ENCODE data around the gene RAE1.

Gene RAE1

DNA sequence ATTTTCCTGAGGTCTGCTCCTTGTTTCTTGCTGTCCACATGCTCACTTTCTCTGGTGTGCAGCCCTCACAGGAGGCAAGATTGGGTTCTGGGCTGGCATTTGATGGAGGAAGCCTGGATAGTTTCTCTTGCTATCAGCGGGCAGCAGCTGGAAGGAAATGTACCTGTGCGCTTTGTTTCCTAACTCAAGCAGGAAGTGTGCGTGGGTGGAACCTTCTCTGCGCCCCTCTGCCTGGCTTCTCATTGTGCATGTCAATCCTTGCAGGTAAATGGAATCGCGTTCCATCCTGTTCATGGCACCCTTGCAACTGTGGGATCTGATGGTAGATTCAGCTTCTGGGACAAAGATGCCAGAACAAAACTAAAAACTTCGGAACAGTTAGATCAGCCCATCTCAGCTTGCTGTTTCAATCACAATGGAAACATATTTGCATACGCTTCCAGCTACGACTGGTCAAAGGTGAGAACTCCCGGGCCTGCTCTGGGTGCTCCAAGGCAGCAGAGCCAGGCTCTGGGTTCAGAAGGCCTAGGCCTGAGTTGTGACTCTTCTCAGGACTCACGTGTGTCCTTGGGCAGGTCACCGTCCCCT is 23.4 kb downstream of the RAE1 start:
- DNase-seq (ENCODE audit: extremely low read depth, insufficient read length): no peak
- Histone ChIP-seq H3K36me3 (ENCODE audit: control insufficient read depth, insufficient read depth, low read length) (peaks cover 40% of the 10 kb centered on the region), H3K4me3 (replicated peaks; ENCODE audit: low read depth, low read length) (no peak overlapping the region), H3K27me3 (replicated peaks; ENCODE audit: control insufficient read depth, insufficient read depth, low read length) (no peaks in the 10 kb centered on the region)
- TF ChIP-seq, protein P1, sequence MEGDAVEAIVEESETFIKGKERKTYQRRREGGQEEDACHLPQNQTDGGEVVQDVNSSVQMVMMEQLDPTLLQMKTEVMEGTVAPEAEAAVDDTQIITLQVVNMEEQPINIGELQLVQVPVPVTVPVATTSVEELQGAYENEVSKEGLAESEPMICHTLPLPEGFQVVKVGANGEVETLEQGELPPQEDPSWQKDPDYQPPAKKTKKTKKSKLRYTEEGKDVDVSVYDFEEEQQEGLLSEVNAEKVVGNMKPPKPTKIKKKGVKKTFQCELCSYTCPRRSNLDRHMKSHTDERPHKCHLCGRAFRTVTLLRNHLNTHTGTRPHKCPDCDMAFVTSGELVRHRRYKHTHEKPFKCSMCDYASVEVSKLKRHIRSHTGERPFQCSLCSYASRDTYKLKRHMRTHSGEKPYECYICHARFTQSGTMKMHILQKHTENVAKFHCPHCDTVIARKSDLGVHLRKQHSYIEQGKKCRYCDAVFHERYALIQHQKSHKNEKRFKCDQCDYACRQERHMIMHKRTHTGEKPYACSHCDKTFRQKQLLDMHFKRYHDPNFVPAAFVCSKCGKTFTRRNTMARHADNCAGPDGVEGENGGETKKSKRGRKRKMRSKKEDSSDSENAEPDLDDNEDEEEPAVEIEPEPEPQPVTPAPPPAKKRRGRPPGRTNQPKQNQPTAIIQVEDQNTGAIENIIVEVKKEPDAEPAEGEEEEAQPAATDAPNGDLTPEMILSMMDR (IDR thresholded peaks at IDR 0.05; ENCODE audit: insufficient read depth, low read length, poor library complexity, severe bottlenecking): no peak

DNA sequence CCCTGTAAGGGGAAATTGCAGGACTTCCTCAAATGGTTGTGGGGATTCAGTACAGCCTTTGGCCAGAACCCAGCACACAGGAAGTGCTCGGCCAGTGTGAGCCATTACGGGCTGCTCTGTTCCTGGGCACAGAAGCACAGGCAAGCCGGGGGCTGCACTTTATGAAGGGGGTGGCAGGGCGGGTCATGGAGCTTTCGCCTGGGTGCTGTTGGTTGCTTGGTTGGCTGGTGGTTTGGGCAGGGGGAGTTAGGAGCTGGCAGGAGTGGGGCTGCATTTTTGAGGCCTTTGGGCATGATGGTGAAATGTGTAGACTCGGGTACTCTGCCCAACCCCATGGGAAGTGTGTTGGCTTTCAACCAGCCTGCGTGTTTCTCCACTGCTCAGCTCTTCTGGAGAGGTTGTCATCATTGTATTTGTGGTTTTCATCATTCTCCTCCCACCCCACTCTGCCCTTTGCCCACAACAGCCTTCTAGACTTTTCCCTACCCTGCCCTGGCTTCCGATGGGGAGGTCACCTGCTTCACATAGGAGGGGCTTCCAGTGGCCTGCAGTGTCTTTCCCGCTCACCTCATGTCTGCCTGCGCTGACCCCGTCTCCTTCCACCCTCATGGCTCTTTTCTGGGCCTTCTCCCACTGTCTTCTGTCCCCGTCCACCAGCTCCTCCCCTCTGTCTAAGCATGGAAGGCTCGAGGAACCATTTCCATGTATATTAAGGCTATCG is 24.0 kb downstream of the RAE1 start:
- no peak for DNase-seq (ENCODE audit: extremely low read depth, insufficient read length)
- Histone ChIP-seq H3K27me3 (replicated peaks; ENCODE audit: control insufficient read depth, insufficient read depth, low read length) (no peaks in the 10 kb centered on the region), H3K4me3 (replicated peaks; ENCODE audit: low read depth, low read length) (no peak overlapping the region), H3K36me3 (ENCODE audit: control insufficient read depth, insufficient read depth, low read length) (peaks cover 34% of the 10 kb centered on the region)
- TF ChIP-seq, protein P1 (IDR thresholded peaks at IDR 0.05; ENCODE audit: insufficient read depth, low read length, poor library complexity, severe bottlenecking): no peak

DNA sequence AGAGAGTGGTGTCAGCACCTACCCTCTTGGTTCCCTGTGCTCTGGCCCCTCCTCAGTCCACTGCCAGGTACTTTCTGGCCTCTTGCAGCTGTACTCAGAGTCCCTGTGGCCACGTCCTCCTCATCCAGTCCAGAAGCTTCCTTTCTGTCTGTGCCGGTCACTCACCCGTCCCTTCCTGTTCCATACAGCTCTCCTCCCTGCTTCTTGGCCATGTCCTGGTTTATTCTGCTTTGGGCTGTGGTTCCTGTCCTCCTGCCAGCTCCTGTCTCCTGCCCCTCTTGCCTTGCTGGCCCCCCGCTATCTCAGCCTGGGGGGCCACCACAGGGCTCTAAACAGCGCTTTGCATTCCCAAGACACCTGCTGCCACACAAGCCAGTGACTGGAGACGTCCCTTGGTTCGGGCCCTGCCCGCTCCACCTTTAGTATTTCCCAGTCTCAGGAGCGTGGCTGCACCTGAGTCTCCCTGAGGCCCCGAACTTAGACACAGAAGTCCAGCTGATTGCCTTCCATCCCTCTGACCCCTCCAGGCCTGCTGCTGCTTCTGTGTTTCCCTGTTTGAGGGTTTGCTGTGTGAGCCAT is 24.7 kb downstream of the RAE1 start:
- TF ChIP-seq, protein P1 (IDR thresholded peaks at IDR 0.05; ENCODE audit: insufficient read depth, low read length, poor library complexity, severe bottlenecking): no peak
- no peak for DNase-seq (ENCODE audit: extremely low read depth, insufficient read length)
- Histone ChIP-seq H3K4me3 (replicated peaks; ENCODE audit: low read depth, low read length) (no peak overlapping the region), H3K27me3 (replicated peaks; ENCODE audit: control insufficient read depth, insufficient read depth, low read length) (no peaks in the 10 kb centered on the region), H3K36me3 (ENCODE audit: control insufficient read depth, insufficient read depth, low read length) (peaks cover 34% of the 10 kb centered on the region)

DNA sequence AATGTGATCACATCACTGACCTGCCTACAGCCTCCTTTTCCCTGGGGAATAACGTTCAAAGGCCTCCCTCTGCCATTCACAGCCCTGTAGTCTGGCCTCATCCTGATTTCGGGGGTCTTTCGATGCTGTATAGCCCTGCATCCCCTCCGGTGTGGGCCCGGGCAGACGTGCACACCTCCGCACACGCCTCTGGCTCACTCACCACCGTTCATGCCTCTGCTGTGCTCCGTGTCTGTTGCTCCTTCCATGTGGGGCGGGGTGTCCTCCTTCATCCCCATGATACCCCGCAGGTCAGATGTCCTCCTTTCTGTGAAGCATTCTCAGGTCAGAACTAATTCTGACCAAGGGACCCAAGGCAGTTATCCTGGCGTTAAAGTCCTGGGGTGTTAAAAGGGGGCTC is 26.3 kb downstream of the RAE1 start:
- TF ChIP-seq, protein P1 (IDR thresholded peaks at IDR 0.05; ENCODE audit: insufficient read depth, low read length, poor library complexity, severe bottlenecking): no peak
- Histone ChIP-seq H3K4me3 (replicated peaks; ENCODE audit: low read depth, low read length) (no peak overlapping the region), H3K27me3 (replicated peaks; ENCODE audit: control insufficient read depth, insufficient read depth, low read length) (no peaks in the 10 kb centered on the region), H3K36me3 (ENCODE audit: control insufficient read depth, insufficient read depth, low read length) (peaks cover 27% of the 10 kb centered on the region)
- no peak for DNase-seq (ENCODE audit: extremely low read depth, insufficient read length)

DNA sequence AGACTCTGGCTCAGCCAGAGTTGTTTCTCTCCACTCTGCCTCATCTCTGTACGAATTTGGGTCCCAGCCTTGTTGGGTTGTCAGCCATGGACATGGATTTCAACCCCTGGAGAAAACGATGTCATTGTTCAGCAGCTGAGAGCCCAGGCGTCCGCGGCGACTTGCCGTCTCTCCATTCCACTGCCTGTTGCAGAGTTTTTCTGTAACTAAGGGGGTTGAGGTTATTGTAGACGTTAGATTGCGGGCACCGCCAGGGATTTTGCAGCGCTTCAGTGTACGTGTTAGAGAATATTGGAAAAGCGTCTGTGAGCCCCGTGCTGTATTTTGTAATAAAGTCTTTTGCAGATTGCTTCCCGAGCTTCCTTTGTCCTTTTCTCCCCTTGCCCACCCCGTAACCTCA is 27.1 kb downstream of the RAE1 start:
- Histone ChIP-seq H3K4me3 (replicated peaks; ENCODE audit: low read depth, low read length) (no peak overlapping the region), H3K27me3 (replicated peaks; ENCODE audit: control insufficient read depth, insufficient read depth, low read length) (no peaks in the 10 kb centered on the region), H3K36me3 (ENCODE audit: control insufficient read depth, insufficient read depth, low read length) (peaks cover 26% of the 10 kb centered on the region)
- no peak for DNase-seq (ENCODE audit: extremely low read depth, insufficient read length)
- TF ChIP-seq, protein P1 (IDR thresholded peaks at IDR 0.05; ENCODE audit: insufficient read depth, low read length, poor library complexity, severe bottlenecking): no peak
